ENCODE measurements around the gene APC.
"Not testable (repeated sequence)": the region's sequence is repeated elsewhere in the genome, so short reads cannot be mapped to it uniquely, and the experiment has no call there.

APC gene

DNA sequence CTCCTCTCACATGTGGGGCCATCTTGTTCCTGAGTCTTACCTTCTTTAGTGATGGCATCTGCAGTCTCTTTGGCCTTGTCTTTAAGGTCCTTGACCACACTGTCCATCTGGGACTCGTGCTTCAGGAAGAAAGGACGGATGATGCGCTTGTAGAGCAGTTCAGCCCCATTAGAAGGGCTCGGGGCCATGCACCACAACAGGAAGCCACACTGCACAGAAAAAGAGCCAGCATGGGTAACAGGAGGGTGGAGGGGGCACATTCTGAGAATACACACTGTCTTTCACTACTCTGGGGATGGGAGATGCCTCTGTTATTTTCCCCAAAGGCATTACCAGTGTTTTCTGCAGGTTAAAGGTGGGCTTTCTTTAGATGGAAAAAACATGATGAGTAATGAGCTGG is 149.3 kb downstream of the APC start:
- no peak for DNase-seq (ENCODE audit: low read depth)
- TF ChIP-seq, protein P1, sequence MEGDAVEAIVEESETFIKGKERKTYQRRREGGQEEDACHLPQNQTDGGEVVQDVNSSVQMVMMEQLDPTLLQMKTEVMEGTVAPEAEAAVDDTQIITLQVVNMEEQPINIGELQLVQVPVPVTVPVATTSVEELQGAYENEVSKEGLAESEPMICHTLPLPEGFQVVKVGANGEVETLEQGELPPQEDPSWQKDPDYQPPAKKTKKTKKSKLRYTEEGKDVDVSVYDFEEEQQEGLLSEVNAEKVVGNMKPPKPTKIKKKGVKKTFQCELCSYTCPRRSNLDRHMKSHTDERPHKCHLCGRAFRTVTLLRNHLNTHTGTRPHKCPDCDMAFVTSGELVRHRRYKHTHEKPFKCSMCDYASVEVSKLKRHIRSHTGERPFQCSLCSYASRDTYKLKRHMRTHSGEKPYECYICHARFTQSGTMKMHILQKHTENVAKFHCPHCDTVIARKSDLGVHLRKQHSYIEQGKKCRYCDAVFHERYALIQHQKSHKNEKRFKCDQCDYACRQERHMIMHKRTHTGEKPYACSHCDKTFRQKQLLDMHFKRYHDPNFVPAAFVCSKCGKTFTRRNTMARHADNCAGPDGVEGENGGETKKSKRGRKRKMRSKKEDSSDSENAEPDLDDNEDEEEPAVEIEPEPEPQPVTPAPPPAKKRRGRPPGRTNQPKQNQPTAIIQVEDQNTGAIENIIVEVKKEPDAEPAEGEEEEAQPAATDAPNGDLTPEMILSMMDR (IDR thresholded peaks at IDR 0.05; ENCODE audit: control insufficient read depth, insufficient read depth, low read depth, low read length, missing control alignments) = no peak
- no peak overlapping the region for H3K4me3 ChIP-seq (ENCODE audit: control insufficient read depth, low read depth, low read length)

DNA sequence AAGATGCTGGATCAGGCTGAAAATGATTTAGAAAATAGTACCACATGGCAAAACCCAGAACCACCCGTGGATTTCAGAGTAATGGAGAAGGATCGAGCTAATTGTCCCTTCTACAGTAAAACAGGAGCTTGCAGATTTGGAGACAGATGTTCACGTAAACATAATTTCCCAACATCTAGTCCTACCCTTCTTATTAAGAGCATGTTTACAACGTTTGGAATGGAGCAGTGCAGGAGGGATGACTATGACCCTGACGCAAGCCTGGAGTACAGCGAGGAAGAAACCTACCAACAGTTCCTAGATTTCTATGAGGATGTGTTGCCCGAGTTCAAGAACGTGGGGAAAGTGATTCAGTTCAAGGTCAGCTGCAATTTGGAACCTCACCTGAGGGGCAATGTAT is 154.4 kb downstream of the APC start:
- DNase-seq (ENCODE audit: low read depth); H3K4me3 ChIP-seq (ENCODE audit: control insufficient read depth, low read depth, low read length): not testable (repeated sequence)

DNA sequence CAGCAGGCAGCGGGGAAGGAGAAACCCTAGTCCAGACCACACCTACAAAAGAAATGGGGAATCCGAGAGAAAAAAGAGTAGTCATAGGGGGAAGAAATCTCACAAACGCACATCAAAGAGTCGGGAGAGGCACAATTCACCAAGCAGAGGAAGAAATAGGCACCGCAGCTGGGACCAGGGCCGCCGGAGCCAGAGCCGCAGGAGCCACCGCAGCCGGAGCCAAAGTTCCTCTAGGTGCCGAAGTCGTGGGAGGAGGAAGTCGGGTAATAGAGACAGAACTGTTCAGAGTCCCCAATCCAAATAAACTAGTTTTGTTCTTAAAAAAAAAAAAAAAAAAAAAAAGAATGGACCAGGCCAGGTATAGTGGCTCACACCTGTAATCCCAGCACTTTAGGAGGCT is 155.1 kb downstream of the APC start:
- DNase-seq (ENCODE audit: low read depth) = no peak
- TF ChIP-seq, protein P1 (IDR thresholded peaks at IDR 0.05; ENCODE audit: control insufficient read depth, insufficient read depth, low read depth, low read length, missing control alignments) = no peak
- no peak overlapping the region for H3K4me3 ChIP-seq (ENCODE audit: control insufficient read depth, low read depth, low read length)

DNA sequence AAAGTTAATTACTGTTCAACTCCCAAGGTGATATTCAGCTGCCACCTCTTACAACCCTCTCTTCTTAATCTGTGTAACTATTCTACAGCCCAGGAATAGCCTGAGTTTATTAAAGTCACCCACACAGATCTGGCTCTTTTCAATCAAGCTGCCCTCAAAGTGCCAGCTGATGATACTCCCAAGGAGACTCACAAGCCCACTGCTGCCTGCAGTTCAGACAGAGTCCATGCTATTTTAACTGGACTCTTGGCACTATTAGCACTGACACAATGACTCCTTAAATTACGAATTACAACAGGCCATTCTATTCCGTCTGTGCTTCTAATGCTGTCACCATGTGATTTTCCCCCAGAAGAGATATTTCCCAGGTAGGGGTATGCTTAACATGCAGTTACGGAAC is 158.0 kb downstream of the APC start:
- TF ChIP-seq, protein P1 (IDR thresholded peaks at IDR 0.05; ENCODE audit: control insufficient read depth, insufficient read depth, low read depth, low read length, missing control alignments) = no peak
- no peak overlapping the region for H3K4me3 ChIP-seq (ENCODE audit: control insufficient read depth, low read depth, low read length)
- no peak for DNase-seq (ENCODE audit: low read depth)

Measured in AG09309 (cell line).